ENCODE measurements around the gene PPP6R1.

Gene PPP6R1

GRCh38 chr19:55258828-55259539, at the start of gene PPP6R1:
Gene PPP6R1 (minus strand): TSS chr19:55259017. CDS start chr19:55247103, 11,914 bp downstream.
- TF ChIP-seq, protein P1, sequence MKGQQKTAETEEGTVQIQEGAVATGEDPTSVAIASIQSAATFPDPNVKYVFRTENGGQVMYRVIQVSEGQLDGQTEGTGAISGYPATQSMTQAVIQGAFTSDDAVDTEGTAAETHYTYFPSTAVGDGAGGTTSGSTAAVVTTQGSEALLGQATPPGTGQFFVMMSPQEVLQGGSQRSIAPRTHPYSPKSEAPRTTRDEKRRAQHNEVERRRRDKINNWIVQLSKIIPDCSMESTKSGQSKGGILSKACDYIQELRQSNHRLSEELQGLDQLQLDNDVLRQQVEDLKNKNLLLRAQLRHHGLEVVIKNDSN (IDR thresholded peaks at IDR 0.05): no peak
- TF ChIP-seq ZBTB7A (IDR thresholded peaks at IDR 0.05; ENCODE audit: low read depth): no peak
- TF ChIP-seq CEBPB (IDR thresholded peaks at IDR 0.05): peak; percentile 72
- peak; percentile 70; the same call in 1 of the 2 replicates for TF ChIP-seq MAX (IDR thresholded peaks at IDR 0.05)
- peak; percentile 85 for TF ChIP-seq TCF12 (IDR thresholded peaks at IDR 0.05; ENCODE audit: low read depth)
- TF ChIP-seq RAD21 (IDR thresholded peaks at IDR 0.05; ENCODE audit: low read depth): peak; percentile 23; the same call in 1 of the 2 replicates
- TF ChIP-seq NFIC (IDR thresholded peaks at IDR 0.05): peak; percentile 90
- peak; percentile 52; the same call in 1 of the 2 replicates for TF ChIP-seq YY1 (IDR thresholded peaks at IDR 0.05; ENCODE audit: low read depth)
- TF ChIP-seq TAF1 (IDR thresholded peaks at IDR 0.05; ENCODE audit: low read depth): peak; percentile 73
- TF ChIP-seq CREB1 (IDR thresholded peaks at IDR 0.05; ENCODE audit: low read depth): peak; percentile 41; the same call in 1 of the 2 replicates
- TF ChIP-seq TEAD4 (IDR thresholded peaks at IDR 0.05): peak; percentile 42
- TF ChIP-seq, protein P2, sequence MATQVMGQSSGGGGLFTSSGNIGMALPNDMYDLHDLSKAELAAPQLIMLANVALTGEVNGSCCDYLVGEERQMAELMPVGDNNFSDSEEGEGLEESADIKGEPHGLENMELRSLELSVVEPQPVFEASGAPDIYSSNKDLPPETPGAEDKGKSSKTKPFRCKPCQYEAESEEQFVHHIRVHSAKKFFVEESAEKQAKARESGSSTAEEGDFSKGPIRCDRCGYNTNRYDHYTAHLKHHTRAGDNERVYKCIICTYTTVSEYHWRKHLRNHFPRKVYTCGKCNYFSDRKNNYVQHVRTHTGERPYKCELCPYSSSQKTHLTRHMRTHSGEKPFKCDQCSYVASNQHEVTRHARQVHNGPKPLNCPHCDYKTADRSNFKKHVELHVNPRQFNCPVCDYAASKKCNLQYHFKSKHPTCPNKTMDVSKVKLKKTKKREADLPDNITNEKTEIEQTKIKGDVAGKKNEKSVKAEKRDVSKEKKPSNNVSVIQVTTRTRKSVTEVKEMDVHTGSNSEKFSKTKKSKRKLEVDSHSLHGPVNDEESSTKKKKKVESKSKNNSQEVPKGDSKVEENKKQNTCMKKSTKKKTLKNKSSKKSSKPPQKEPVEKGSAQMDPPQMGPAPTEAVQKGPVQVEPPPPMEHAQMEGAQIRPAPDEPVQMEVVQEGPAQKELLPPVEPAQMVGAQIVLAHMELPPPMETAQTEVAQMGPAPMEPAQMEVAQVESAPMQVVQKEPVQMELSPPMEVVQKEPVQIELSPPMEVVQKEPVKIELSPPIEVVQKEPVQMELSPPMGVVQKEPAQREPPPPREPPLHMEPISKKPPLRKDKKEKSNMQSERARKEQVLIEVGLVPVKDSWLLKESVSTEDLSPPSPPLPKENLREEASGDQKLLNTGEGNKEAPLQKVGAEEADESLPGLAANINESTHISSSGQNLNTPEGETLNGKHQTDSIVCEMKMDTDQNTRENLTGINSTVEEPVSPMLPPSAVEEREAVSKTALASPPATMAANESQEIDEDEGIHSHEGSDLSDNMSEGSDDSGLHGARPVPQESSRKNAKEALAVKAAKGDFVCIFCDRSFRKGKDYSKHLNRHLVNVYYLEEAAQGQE (IDR thresholded peaks at IDR 0.05; ENCODE audit: low read depth): no peak
- TF ChIP-seq FOXM1 (IDR thresholded peaks at IDR 0.05; ENCODE audit: borderline replicate concordance, low read depth): peak; percentile 52; the same call in 1 of the 2 replicates
- no peak; the same call in none of the 2 replicates for TF ChIP-seq EGR1 (IDR thresholded peaks at IDR 0.05)
- no peak; the same call in 1 of the 2 replicates for TF ChIP-seq EP300 (IDR thresholded peaks at IDR 0.05; ENCODE audit: borderline replicate concordance)

DNA sequence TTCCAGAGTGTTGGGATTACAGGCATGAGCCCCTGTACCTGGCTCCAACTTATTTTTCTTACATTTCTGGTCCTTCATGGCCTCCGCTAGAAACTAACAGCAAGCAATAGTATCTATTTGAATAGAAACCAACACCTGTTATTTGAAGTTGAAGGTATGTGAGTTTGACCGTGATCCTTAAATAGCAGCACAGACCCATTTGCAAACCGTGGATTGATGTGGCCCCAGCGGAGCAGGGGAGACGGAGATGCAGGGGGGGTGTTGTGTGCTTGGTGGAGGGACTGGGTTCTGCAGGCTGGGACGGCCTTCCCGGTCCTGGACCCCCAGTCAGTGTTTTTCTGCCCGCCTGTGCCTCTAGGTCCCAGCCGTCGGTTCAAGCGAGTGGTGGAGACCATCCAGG, 49.5 kb upstream of the PPP6R1 start:
- TF ChIP-seq TCF12 (IDR thresholded peaks at IDR 0.05; ENCODE audit: low read depth) (no peak), EGR1 (IDR thresholded peaks at IDR 0.05) (no peak), NFIC (IDR thresholded peaks at IDR 0.05) (no peak), ZBTB7A (IDR thresholded peaks at IDR 0.05; ENCODE audit: low read depth) (no peak), TAF1 (IDR thresholded peaks at IDR 0.05; ENCODE audit: low read depth) (no peak)
- TF ChIP-seq, protein P1 (IDR thresholded peaks at IDR 0.05): no peak

- no peak for TF ChIP-seq RAD21 (IDR thresholded peaks at IDR 0.05; ENCODE audit: low read depth)
- TF ChIP-seq, protein P1 (IDR thresholded peaks at IDR 0.05): no peak
- TF ChIP-seq, protein P2 (IDR thresholded peaks at IDR 0.05; ENCODE audit: low read depth): no peak
- no peak for TF ChIP-seq CEBPB (IDR thresholded peaks at IDR 0.05)
- no peak for TF ChIP-seq TCF12 (IDR thresholded peaks at IDR 0.05; ENCODE audit: low read depth)
- TF ChIP-seq CREB1 (IDR thresholded peaks at IDR 0.05; ENCODE audit: low read depth): no peak
- no peak for TF ChIP-seq EGR1 (IDR thresholded peaks at IDR 0.05)
- TF ChIP-seq MAX (IDR thresholded peaks at IDR 0.05): no peak
- no peak for TF ChIP-seq YY1 (IDR thresholded peaks at IDR 0.05; ENCODE audit: low read depth)
- TF ChIP-seq TEAD4 (IDR thresholded peaks at IDR 0.05): no peak
Observed at GRCh38 chr19:55306712-55307111, 47.9 kb upstream of the PPP6R1 start.

DNA sequence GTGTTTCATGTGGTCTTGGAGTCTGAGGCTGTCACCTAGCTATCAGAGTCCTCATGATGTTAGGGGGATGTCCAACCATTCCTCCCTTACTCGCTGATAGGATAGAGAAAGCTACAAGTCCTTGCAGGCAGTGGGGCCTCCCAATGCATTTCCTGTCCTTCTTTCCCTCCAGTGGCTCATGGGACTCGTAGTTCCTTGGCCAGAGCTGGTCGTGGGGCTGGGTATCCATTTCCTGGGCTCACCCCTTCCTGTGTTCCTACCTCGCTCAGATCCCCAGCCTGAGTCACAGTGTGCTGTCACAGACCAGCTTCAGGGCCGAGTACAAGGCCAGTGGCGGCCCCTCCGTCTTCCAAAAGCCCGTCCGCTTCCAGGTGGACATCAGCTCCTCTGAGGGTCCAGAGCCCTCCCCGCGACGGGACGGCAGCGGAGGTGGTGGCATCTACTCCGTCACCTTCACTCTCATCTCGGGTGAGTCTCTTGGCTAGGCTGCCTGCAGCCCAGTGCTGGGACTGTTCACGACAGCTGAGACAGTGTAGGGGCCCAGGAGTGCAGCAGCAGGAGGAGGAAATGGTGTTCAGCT, 47.3 kb upstream of the PPP6R1 start:
- TF ChIP-seq ZBTB7A (IDR thresholded peaks at IDR 0.05; ENCODE audit: low read depth) (no peak), EGR1 (IDR thresholded peaks at IDR 0.05) (no peak), EP300 (IDR thresholded peaks at IDR 0.05; ENCODE audit: borderline replicate concordance) (no peak), CEBPB (IDR thresholded peaks at IDR 0.05) (no peak), NFIC (IDR thresholded peaks at IDR 0.05) (no peak), CREB1 (IDR thresholded peaks at IDR 0.05; ENCODE audit: low read depth) (no peak), FOXM1 (IDR thresholded peaks at IDR 0.05; ENCODE audit: borderline replicate concordance, low read depth) (no peak), TCF12 (IDR thresholded peaks at IDR 0.05; ENCODE audit: low read depth) (no peak), RAD21 (IDR thresholded peaks at IDR 0.05; ENCODE audit: low read depth) (no peak), TEAD4 (IDR thresholded peaks at IDR 0.05) (no peak)
- TF ChIP-seq, protein P1 (IDR thresholded peaks at IDR 0.05): no peak
- TF ChIP-seq, protein P2 (IDR thresholded peaks at IDR 0.05; ENCODE audit: low read depth): no peak

Measured in Ishikawa (cell line).